ENCODE results near the gene HSD11B1L.
"Not testable (repeated sequence)": the region's sequence is repeated elsewhere in the genome, so short reads cannot be mapped to it uniquely, and the experiment has no call there.

Gene HSD11B1L

GRCh38 chr19:5727453-5728050, 46.7 kb downstream of the HSD11B1L start:
- no peak overlapping the region for H3K18ac ChIP-seq (ENCODE audit: low read length)
- H4K8ac ChIP-seq (ENCODE audit: low read depth, low read length): no peak overlapping the region
- no peak overlapping the region for H3K9ac ChIP-seq (ENCODE audit: low read length)
- H3K4ac ChIP-seq (ENCODE audit: low read depth, low read length): no peak overlapping the region
- no peak overlapping the region for H3K27ac ChIP-seq (ENCODE audit: low read depth, low read length)
- no peaks in the 10 kb centered on the region for H3K9me3 ChIP-seq (ENCODE audit: insufficient read depth, low read depth, low read length)
- H2AFZ ChIP-seq (ENCODE audit: insufficient read depth, low read length, poor library complexity): no peak overlapping the region
- no peak overlapping the region for H2AK5ac ChIP-seq (ENCODE audit: low read length)
- no peak overlapping the region for H3K14ac ChIP-seq (ENCODE audit: low read length)
- no peak overlapping the region for H3K4me2 ChIP-seq (ENCODE audit: low read length)
- no peak overlapping the region for H4K91ac ChIP-seq (ENCODE audit: low read depth, low read length)
- no peak overlapping the region for H2BK12ac ChIP-seq (ENCODE audit: low read length)
- H3K4me3 ChIP-seq (ENCODE audit: low read depth, low read length): no peak overlapping the region
- peak; percentile 95 to 96 for DNase-seq
- no peaks in the 10 kb centered on the region for H3K4me1 ChIP-seq (ENCODE audit: control insufficient read depth in 1 of 2, insufficient read depth in 2 of 2, low read length in 2 of 2)
- no CpG with 5 or more reads among the region's 4 CpGs for WGBS (ENCODE audit: extremely low coverage, insufficient coverage, insufficient read length)
- H3K36me3 ChIP-seq (ENCODE audit: control insufficient read depth in 1 of 2, insufficient read depth in 2 of 2, low read length in 2 of 2): no peaks in the 10 kb centered on the region
- no peaks in the 10 kb centered on the region for H3K79me2 ChIP-seq (ENCODE audit: control insufficient read depth, insufficient read depth, low read length, poor library complexity)
- H4K12ac ChIP-seq (ENCODE audit: low read depth, low read length): no peak overlapping the region
- H3K79me1 ChIP-seq (ENCODE audit: low read length): no peaks in the 10 kb centered on the region
- no peak overlapping the region for H2BK120ac ChIP-seq (ENCODE audit: insufficient read depth, low read length, poor library complexity)
- no peak overlapping the region for H3K23ac ChIP-seq (ENCODE audit: low read length)
- no peaks in the 10 kb centered on the region for H3K27me3 ChIP-seq (ENCODE audit: insufficient read depth, low read length)
- H2BK5ac ChIP-seq (ENCODE audit: low read depth, low read length, poor library complexity): no peak overlapping the region

GRCh38 chr19:5733172-5733571, 52.3 kb downstream of the HSD11B1L start:
- H3K23ac ChIP-seq (ENCODE audit: low read length); H2BK12ac ChIP-seq (ENCODE audit: low read length); H4K12ac ChIP-seq (ENCODE audit: low read depth, low read length); H3K14ac ChIP-seq (ENCODE audit: low read length); H3K9ac ChIP-seq (ENCODE audit: low read length); H2BK5ac ChIP-seq (ENCODE audit: low read depth, low read length, poor library complexity); H3K79me1 ChIP-seq (ENCODE audit: low read length); H3K27me3 ChIP-seq (ENCODE audit: insufficient read depth, low read length); H2AK5ac ChIP-seq (ENCODE audit: low read length); H3K4ac ChIP-seq (ENCODE audit: low read depth, low read length); H2BK120ac ChIP-seq (ENCODE audit: insufficient read depth, low read length, poor library complexity); H3K18ac ChIP-seq (ENCODE audit: low read length); DNase-seq; H4K8ac ChIP-seq (ENCODE audit: low read depth, low read length); H3K9me3 ChIP-seq (ENCODE audit: insufficient read depth, low read depth, low read length); H3K27ac ChIP-seq (ENCODE audit: low read depth, low read length); H3K36me3 ChIP-seq (ENCODE audit: control insufficient read depth in 1 of 2, insufficient read depth in 2 of 2, low read length in 2 of 2); H3K79me2 ChIP-seq (ENCODE audit: control insufficient read depth, insufficient read depth, low read length, poor library complexity); H2AFZ ChIP-seq (ENCODE audit: insufficient read depth, low read length, poor library complexity); H4K91ac ChIP-seq (ENCODE audit: low read depth, low read length); H3K4me2 ChIP-seq (ENCODE audit: low read length); H3K4me1 ChIP-seq (ENCODE audit: control insufficient read depth in 1 of 2, insufficient read depth in 2 of 2, low read length in 2 of 2); H3K4me3 ChIP-seq (ENCODE audit: low read depth, low read length): not testable (repeated sequence)
- WGBS (ENCODE audit: extremely low coverage, insufficient coverage, insufficient read length): no CpG with 5 or more reads among the region's 2 CpGs
